Naive thymus-derived CD8-positive, alpha-beta T cell (primary cell): ENCODE data around the gene EXTL1. TPM values are rescaled to one million over a fixed set of nuclear protein-coding genes. Genes with fewer than 3 reads are reported as not detected.

ENCODE experiments used
- ATAC-seq, 2 donors: fragments of 150-1000 bp; cut with Tn5 transposase in 1 of 2; sonication (Bioruptor Pico), chemical (Tn5 transposase) in 1 of 2; 1 replicate in 1 of 2; 2 replicates in 1 of 2; pipeline ENCODE4 v1.10.0; 2021; ENCODE audit warnings: mild to moderate bottlenecking in 2 of 2, moderate library complexity in 2 of 2
- POLR2A ChIA-PET: fragments of 350-600 bp; sonication (Branson Sonifier 250); formaldehyde crosslinking; loops from one replicate; lab custom pipeline; 2021; ENCODE audit warnings: antibody characterized with exemption; lab: Charles Lee
- DNase-seq, 10 donors: peaks; one replicate each; pipeline versions ENCODE4 v3.0.0 to v3.0.0-alpha.2; 2020 to 2022
- H3K27ac Mint-ChIP-seq, 10 donors: one replicate each; pipeline ENCODE4 v1.8.0; 2020 to 2022; ENCODE audit warnings: mild to moderate bottlenecking in 10 of 10, mixed read lengths in 10 of 10, moderate library complexity in 4 of 10, inconsistent platforms in 1 of 10
- H3K27me3 Mint-ChIP-seq, 5 donors: one replicate each; pipeline ENCODE4 v1.8.0; 2021 to 2022; ENCODE audit warnings: mixed read lengths in 5 of 5
- H3K36me3 Mint-ChIP-seq, 3 donors: one replicate each; pipeline ENCODE4 v1.8.0; 2020 to 2022; ENCODE audit warnings: mixed read lengths in 3 of 3, mild to moderate bottlenecking in 2 of 3, inconsistent platforms in 1 of 3
- H3K4me1 Mint-ChIP-seq, 4 donors: one replicate each; pipeline ENCODE4 v1.8.0; 2021 to 2022; ENCODE audit warnings: mixed read lengths in 4 of 4
- H3K4me3 Mint-ChIP-seq, 10 donors: one replicate each; pipeline ENCODE4 v1.8.0; 2020 to 2022; ENCODE audit warnings: mild to moderate bottlenecking in 10 of 10, mixed read lengths in 10 of 10, moderate library complexity in 6 of 10, inconsistent platforms in 1 of 10
- H3K9me3 Mint-ChIP-seq, 9 donors: one replicate each; pipeline ENCODE4 v1.8.0; 2020 to 2022; ENCODE audit warnings: mixed read lengths in 9 of 9, mild to moderate bottlenecking in 3 of 9, inconsistent platforms in 1 of 9, moderate library complexity in 1 of 9
- polyA plus RNA-seq, 3 donors: library from polyadenylated mRNA; unstranded; fragments of 300-500 nt; fragmentation: Illumina TruSeq; gene quantifications; one replicate each; pipeline ENCODE4 v1.2.3, GENCODE V29; 2021
- total RNA-seq, 8 experiments: library from RNA in 2 of 8; stranded (reverse) in 2 of 8; gene quantifications; one replicate each; pipeline ENCODE4 v1.2.3 and lab custom pipeline; 2021 to 2026

The EXTL1 gene
- total and polyA plus RNA-seq, 5 experiments from 2014 or later: 0.19 to 0.26 TPM; not detected in 3

GRCh38 chr1:26037904-26038303, 16.3 kb downstream of the EXTL1 start:
- no peak overlapping the region for H3K27ac Mint-ChIP-seq
- no peak for ATAC-seq
- no peak for DNase-seq
- H3K9me3 Mint-ChIP-seq: no peaks in the 10 kb centered on the region
- POLR2A ChIA-PET: no interaction called here
- peaks cover 8 to 20% (median 12%) of the 10 kb centered on the region in 4 donors for H3K4me1 Mint-ChIP-seq
- peaks cover 0 to 9% (median 3%) of the 10 kb centered on the region in 5 donors for H3K27me3 Mint-ChIP-seq
- H3K4me3 Mint-ChIP-seq: no peak overlapping the region
- H3K36me3 Mint-ChIP-seq: no peaks in the 10 kb centered on the region

- POLR2A ChIA-PET: no interaction called here
- Mint-ChIP-seq H3K9me3 (no peaks in the 10 kb centered on the region), H3K27me3 (peaks cover 1 to 9% (median 3%) of the 10 kb centered on the region in 5 donors), H3K4me1 (peaks cover 8 to 20% (median 12%) of the 10 kb centered on the region in 4 donors), H3K27ac (no peak overlapping the region), H3K36me3 (no peaks in the 10 kb centered on the region), H3K4me3 (no peak overlapping the region)
- DNase-seq: no peak
- no peak for ATAC-seq
These were observed 16.9 kb downstream of the EXTL1 start for GRCh38 chr1:26038477-26038876.

- no peak overlapping the region for H3K27ac Mint-ChIP-seq
- H3K4me3 Mint-ChIP-seq: peak overlapping the region in 1 of 10 donors; percentile 41
- H3K36me3 Mint-ChIP-seq: no peaks in the 10 kb centered on the region
- H3K27me3 Mint-ChIP-seq: peaks cover 2 to 14% (median 6%) of the 10 kb centered on the region in 5 donors
- peaks cover 8 to 20% (median 12%) of the 10 kb centered on the region in 4 donors for H3K4me1 Mint-ChIP-seq
- POLR2A ChIA-PET: no interaction called here
- ATAC-seq (no peak), DNase-seq (no peak)
- no peaks in the 10 kb centered on the region for H3K9me3 Mint-ChIP-seq
These were observed 17.3 kb downstream of the EXTL1 start for GRCh38 chr1:26038904-26039303.

GRCh38 chr1:26041401-26041800, 19.8 kb downstream of the EXTL1 start:
- H3K9me3 Mint-ChIP-seq: no peaks in the 10 kb centered on the region
- no peak overlapping the region for H3K4me3 Mint-ChIP-seq
- peaks cover 0 to 6% (median 4%) of the 10 kb centered on the region in 4 donors for H3K4me1 Mint-ChIP-seq
- H3K36me3 Mint-ChIP-seq: no peaks in the 10 kb centered on the region
- DNase-seq (no peak), ATAC-seq (no peak)
- no peak overlapping the region for H3K27ac Mint-ChIP-seq
- H3K27me3 Mint-ChIP-seq: peaks cover 15 to 30% (median 22%) of the 10 kb centered on the region in 5 donors
- POLR2A ChIA-PET: no interaction called here

GRCh38 chr1:26041978-26042377, 20.4 kb downstream of the EXTL1 start:
- ATAC-seq: no peak
- no peak for DNase-seq

GRCh38 chr1:26043765-26044164, 22.2 kb downstream of the EXTL1 start:
- ATAC-seq: no peak
- H3K9me3 Mint-ChIP-seq: no peaks in the 10 kb centered on the region
- no peak overlapping the region for H3K4me3 Mint-ChIP-seq
- DNase-seq: no peak
- POLR2A ChIA-PET: interaction anchor here (0.5 to 1.2 kb wide), 2 partner anchors 9 to 182 kb away, joined by 3 to 4 read pairs; no protein-coding TSS in a partner anchor
- H3K27me3 Mint-ChIP-seq: peaks cover 22 to 51% (median 39%) of the 10 kb centered on the region in 5 donors
- H3K36me3 Mint-ChIP-seq: no peaks in the 10 kb centered on the region
- H3K4me1 Mint-ChIP-seq: peaks cover 0 to 10% (median 4%) of the 10 kb centered on the region in 4 donors
- no peak overlapping the region for H3K27ac Mint-ChIP-seq

More at GRCh38 chr1:26041978-26042377, 20.4 kb downstream of the EXTL1 start:
- POLR2A ChIA-PET: no interaction called here
- H3K9me3 Mint-ChIP-seq: no peaks in the 10 kb centered on the region
- H3K36me3 Mint-ChIP-seq: no peaks in the 10 kb centered on the region
- H3K27me3 Mint-ChIP-seq: peaks cover 15 to 34% (median 24%) of the 10 kb centered on the region in 5 donors
- no peak overlapping the region for H3K4me3 Mint-ChIP-seq
- no peak overlapping the region for H3K27ac Mint-ChIP-seq
- H3K4me1 Mint-ChIP-seq: peaks cover 0 to 6% (median 4%) of the 10 kb centered on the region in 4 donors

- no peaks in the 10 kb centered on the region for H3K36me3 Mint-ChIP-seq
- H3K4me3 Mint-ChIP-seq: no peak overlapping the region
- DNase-seq (no peak), ATAC-seq (no peak)
- no peaks in the 10 kb centered on the region for H3K9me3 Mint-ChIP-seq
- POLR2A ChIA-PET: interaction anchor here (1.2 kb wide), 1 partner anchor 10 kb away, joined by 4 read pairs; no protein-coding TSS in a partner anchor
- peak overlapping the region in 1 of 10 donors; percentile 73 for H3K27ac Mint-ChIP-seq
- H3K27me3 Mint-ChIP-seq: peaks cover 24 to 56% (median 45%) of the 10 kb centered on the region in 5 donors
- peaks cover 0 to 10% (median 4%) of the 10 kb centered on the region in 4 donors for H3K4me1 Mint-ChIP-seq
These were observed 22.8 kb downstream of the EXTL1 start for GRCh38 chr1:26044414-26044813.

GRCh38 chr1:26044971-26045721, 23.6 kb downstream of the EXTL1 start:
- ATAC-seq (no peak), DNase-seq (no peak)
- POLR2A ChIA-PET: no interaction called here
- H3K27ac Mint-ChIP-seq: peak overlapping the region in 1 of 10 donors; percentile 73
- peaks cover 0 to 10% (median 4%) of the 10 kb centered on the region in 4 donors for H3K4me1 Mint-ChIP-seq
- peak overlapping the region in 5 of 10 donors; percentile 25 to 58 (median 47) for H3K4me3 Mint-ChIP-seq
- peaks cover 26 to 63% (median 49%) of the 10 kb centered on the region in 5 donors for H3K27me3 Mint-ChIP-seq
- H3K36me3 Mint-ChIP-seq: no peaks in the 10 kb centered on the region
- H3K9me3 Mint-ChIP-seq: no peaks in the 10 kb centered on the region

- H3K4me3 Mint-ChIP-seq: peak within 1 kb of the TSS in 6 of 10 donors; percentile 36 to 58 (median 50)
- no peaks in the 10 kb centered on the region for H3K36me3 Mint-ChIP-seq
- H3K27ac Mint-ChIP-seq: peak within 1 kb of the TSS in 1 of 10 donors; percentile 73
- ATAC-seq: peak; percentile 25 to 28
- no peaks in the 10 kb centered on the region for H3K9me3 Mint-ChIP-seq
- DNase-seq: no peak
- POLR2A ChIA-PET: no interaction called here
- H3K4me1 Mint-ChIP-seq: peaks cover 0 to 10% (median 5%) of the 10 kb centered on the region in 4 donors
- H3K27me3 Mint-ChIP-seq: peaks cover 28 to 69% (median 54%) of the 10 kb centered on the region in 5 donors
These were observed 24.2 kb downstream of the EXTL1 start, which contains the start of gene SLC30A2 for GRCh38 chr1:26045722-26046245. Gene SLC30A2, minus strand, starts transcription at chr1:26046118. Its CDS starts 222 bp downstream, at chr1:26045896.

GRCh38 chr1:26046246-26047095, 24.9 kb downstream of the EXTL1 start:
- DNase-seq: no peak
- Mint-ChIP-seq H3K27me3 (peaks cover 28 to 75% (median 56%) of the 10 kb centered on the region in 5 donors), H3K27ac (no peak overlapping the region), H3K36me3 (no peaks in the 10 kb centered on the region), H3K4me3 (peak overlapping the region in 3 of 10 donors; percentile 41 to 58 (median 47)), H3K9me3 (no peaks in the 10 kb centered on the region), H3K4me1 (peaks cover 0 to 14% (median 6%) of the 10 kb centered on the region in 4 donors)
- ATAC-seq: peak; percentile 28 to 43
- POLR2A ChIA-PET: no interaction called here

- POLR2A ChIA-PET: no interaction called here
- peak overlapping the region in 2 of 10 donors; percentile 8 to 47 for H3K4me3 Mint-ChIP-seq
- peaks cover 31 to 75% (median 58%) of the 10 kb centered on the region in 5 donors for H3K27me3 Mint-ChIP-seq
- no peaks in the 10 kb centered on the region for H3K36me3 Mint-ChIP-seq
- H3K4me1 Mint-ChIP-seq: peaks cover 0 to 14% (median 6%) of the 10 kb centered on the region in 4 donors
- no peak for DNase-seq
- H3K9me3 Mint-ChIP-seq: no peaks in the 10 kb centered on the region
- no peak for ATAC-seq
- no peak overlapping the region for H3K27ac Mint-ChIP-seq
These were observed 25.8 kb downstream of the EXTL1 start for GRCh38 chr1:26047278-26047874.
